Parathyroid adenoma (tissue), 2 donors: ENCODE data around the gene CNN2.

Source experiments
- H2AFZ ChIP-seq: fragments of 300-600 bp; sonication (generic); one replicate; pipeline ENCODE4 v1.7.0; 2017; ENCODE audit warnings: antibody characterized with exemption, mild to moderate bottlenecking
- H3K27ac ChIP-seq: fragments of 300-600 bp; sonication (generic); one replicate; pipeline ENCODE4 v1.7.0; 2017
- H3K27me3 ChIP-seq: fragments of 300-600 bp; sonication (generic); one replicate; pipeline ENCODE4 v1.7.0; 2017; ENCODE audit warnings: low read length; ENCODE audit not compliant: control insufficient read depth, insufficient read depth
- H3K36me3 ChIP-seq: fragments of 300-600 bp; sonication (generic); one replicate; pipeline ENCODE4 v1.7.0; 2017; ENCODE audit warnings: low read length; ENCODE audit not compliant: control insufficient read depth, insufficient read depth
- H3K4me1 ChIP-seq: fragments of 300-600 bp; sonication (generic); one replicate; pipeline ENCODE4 v1.7.0; 2017; ENCODE audit warnings: control low read depth
- H3K4me2 ChIP-seq: fragments of 300-600 bp; sonication (generic); one replicate; pipeline ENCODE4 v1.7.0; 2017; ENCODE audit warnings: low read length
- H3K4me3 ChIP-seq: fragments of 300-600 bp; sonication (generic); one replicate; pipeline ENCODE4 v1.7.0; 2017; ENCODE audit warnings: low read depth, low read length
- H3K79me2 ChIP-seq: fragments of 300-600 bp; sonication (generic); one replicate; pipeline ENCODE4 v1.7.0; 2017; ENCODE audit warnings: control low read depth
- H3K9ac ChIP-seq: fragments of 300-600 bp; sonication (generic); one replicate; pipeline ENCODE4 v1.7.0; 2017; ENCODE audit warnings: mild to moderate bottlenecking
- H3K9me3 ChIP-seq: fragments of 300-600 bp; sonication (generic); one replicate; pipeline ENCODE4 v1.7.0; 2017; ENCODE audit warnings: low read length; ENCODE audit not compliant: control insufficient read depth
- TF ChIP-seq, protein P1 (sequence below): fragments of 300-600 bp; sonication (generic); IDR thresholded peaks from one replicate; pipeline ENCODE4 v1.7.0; 2017; ENCODE audit warnings: antibody characterized with exemption, mild to moderate bottlenecking
- donor health status: primary hyperparathyroidism.

Gene CNN2

DNA sequence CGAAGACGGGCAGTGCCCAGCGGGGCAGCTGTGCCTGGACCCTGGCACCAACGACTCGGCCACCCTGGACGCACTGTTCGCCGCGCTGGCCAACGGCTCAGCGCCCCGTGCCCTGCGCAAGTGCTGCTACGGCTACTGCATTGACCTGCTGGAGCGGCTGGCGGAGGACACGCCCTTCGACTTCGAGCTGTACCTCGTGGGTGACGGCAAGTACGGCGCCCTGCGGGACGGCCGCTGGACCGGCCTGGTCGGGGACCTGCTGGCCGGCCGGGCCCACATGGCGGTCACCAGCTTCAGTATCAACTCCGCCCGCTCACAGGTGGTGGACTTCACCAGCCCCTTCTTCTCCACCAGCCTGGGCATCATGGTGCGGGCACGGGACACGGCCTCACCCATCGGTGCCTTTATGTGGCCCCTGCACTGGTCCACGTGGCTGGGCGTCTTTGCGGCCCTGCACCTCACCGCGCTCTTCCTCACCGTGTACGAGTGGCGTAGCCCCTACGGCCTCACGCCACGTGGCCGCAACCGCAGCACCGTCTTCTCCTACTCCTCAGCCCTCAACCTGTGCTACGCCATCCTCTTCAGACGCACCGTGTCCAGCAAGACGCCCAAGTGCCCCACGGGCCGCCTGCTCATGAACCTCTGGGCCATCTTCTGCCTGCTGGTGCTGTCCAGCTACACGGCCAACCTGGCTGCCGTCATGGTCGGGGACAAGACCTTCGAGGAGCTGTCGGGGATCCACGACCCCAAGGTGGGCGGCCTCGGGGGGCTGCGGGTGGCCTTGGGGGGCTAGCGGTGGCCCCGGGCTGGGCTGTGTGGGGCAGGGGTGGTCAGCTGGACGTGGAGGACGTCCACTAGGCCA is 21.4 kb upstream of the CNN2 start:
- H3K9ac ChIP-seq: no peak overlapping the region
- H3K4me1 ChIP-seq: no peaks in the 10 kb centered on the region
- no peaks in the 10 kb centered on the region for H3K27me3 ChIP-seq
- H3K27ac ChIP-seq: no peak overlapping the region
- H3K4me2 ChIP-seq: no peak overlapping the region
- H3K36me3 ChIP-seq: no peaks in the 10 kb centered on the region
- H2AFZ ChIP-seq: no peak overlapping the region
- no peaks in the 10 kb centered on the region for H3K9me3 ChIP-seq
- no peak overlapping the region for H3K4me3 ChIP-seq
- H3K79me2 ChIP-seq: no peaks in the 10 kb centered on the region
- TF ChIP-seq, protein P1, sequence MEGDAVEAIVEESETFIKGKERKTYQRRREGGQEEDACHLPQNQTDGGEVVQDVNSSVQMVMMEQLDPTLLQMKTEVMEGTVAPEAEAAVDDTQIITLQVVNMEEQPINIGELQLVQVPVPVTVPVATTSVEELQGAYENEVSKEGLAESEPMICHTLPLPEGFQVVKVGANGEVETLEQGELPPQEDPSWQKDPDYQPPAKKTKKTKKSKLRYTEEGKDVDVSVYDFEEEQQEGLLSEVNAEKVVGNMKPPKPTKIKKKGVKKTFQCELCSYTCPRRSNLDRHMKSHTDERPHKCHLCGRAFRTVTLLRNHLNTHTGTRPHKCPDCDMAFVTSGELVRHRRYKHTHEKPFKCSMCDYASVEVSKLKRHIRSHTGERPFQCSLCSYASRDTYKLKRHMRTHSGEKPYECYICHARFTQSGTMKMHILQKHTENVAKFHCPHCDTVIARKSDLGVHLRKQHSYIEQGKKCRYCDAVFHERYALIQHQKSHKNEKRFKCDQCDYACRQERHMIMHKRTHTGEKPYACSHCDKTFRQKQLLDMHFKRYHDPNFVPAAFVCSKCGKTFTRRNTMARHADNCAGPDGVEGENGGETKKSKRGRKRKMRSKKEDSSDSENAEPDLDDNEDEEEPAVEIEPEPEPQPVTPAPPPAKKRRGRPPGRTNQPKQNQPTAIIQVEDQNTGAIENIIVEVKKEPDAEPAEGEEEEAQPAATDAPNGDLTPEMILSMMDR: no peak

DNA sequence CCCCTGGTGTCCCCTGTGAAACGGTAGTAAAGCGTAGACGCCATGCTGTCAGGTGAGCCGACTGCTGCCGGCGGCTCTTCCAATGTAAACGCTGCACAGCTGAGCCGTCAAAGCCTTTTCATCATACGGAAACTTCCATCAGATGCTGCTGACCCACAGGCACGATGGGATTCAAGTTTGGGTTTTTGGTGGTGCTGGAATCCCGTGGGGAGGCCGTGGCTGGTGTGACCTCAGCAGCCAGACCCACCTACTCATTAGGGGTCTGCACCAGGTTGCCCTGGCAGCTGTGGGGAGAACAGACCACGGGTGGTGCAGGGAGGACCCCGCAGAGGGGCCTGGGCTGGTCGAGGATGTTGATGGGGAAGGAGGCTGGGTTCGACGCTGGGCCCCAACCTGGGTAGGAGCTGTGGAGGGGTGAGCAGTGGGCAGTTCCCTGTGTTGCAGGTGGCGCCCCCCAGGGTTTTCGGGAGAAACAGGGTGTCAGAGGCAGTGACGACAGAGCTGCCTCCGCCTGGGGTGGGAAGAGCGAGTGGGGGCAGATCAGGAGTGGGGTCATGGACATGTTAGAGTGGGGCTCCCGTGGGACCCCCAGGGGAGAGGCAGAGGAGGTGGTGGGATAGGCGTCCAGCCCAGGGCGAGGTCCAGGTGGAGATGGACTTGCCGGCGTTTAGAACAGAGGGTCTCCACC is 19.6 kb upstream of the CNN2 start:
- Histone ChIP-seq H3K9me3 (no peaks in the 10 kb centered on the region), H3K36me3 (no peaks in the 10 kb centered on the region), H2AFZ (no peak overlapping the region), H3K79me2 (no peaks in the 10 kb centered on the region), H3K9ac (no peak overlapping the region), H3K27ac (no peak overlapping the region), H3K27me3 (no peaks in the 10 kb centered on the region), H3K4me2 (no peak overlapping the region), H3K4me3 (no peak overlapping the region), H3K4me1 (no peaks in the 10 kb centered on the region)
- TF ChIP-seq, protein P1: no peak

DNA sequence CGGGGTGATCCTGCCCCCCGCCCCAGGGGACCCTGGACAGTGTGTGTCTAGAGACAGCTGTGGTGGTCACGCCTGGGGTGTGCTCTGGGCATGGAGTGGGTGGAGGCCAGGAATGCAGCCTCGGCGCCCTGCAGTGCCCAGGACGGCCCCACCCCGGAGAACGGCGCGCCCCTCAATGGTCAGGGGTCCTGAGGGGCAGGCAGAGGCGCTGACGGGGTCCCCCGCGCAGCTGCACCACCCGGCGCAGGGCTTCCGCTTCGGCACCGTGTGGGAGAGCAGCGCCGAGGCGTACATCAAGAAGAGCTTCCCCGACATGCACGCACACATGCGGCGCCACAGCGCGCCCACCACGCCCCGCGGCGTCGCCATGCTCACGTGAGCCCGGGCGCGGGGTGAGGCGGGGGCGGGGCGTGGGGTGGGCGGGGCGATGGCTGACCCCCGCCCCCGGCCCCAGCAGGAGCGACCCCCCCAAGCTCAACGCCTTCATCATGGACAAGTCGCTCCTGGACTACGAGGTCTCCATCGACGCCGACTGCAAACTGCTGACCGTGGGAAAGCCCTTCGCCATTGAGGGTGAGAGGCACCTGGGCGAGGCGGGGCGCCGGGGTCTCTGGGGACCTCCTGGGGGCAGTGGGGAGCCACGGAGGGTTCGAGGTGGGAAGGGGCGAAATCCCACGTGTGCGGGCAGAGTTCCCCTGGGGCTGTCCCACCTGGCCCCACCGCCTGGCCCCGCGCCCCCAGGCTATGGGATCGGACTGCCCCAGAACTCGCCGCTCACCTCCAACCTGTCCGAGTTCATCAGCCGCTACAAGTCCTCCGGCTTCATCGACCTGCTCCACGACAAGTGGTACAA is 18.8 kb upstream of the CNN2 start:
- Histone ChIP-seq H2AFZ (no peak overlapping the region), H3K27me3 (no peaks in the 10 kb centered on the region), H3K9ac (no peak overlapping the region), H3K4me1 (no peaks in the 10 kb centered on the region), H3K4me2 (no peak overlapping the region), H3K9me3 (no peaks in the 10 kb centered on the region), H3K27ac (no peak overlapping the region), H3K36me3 (no peaks in the 10 kb centered on the region), H3K4me3 (no peak overlapping the region), H3K79me2 (no peaks in the 10 kb centered on the region)
- TF ChIP-seq, protein P1: no peak

DNA sequence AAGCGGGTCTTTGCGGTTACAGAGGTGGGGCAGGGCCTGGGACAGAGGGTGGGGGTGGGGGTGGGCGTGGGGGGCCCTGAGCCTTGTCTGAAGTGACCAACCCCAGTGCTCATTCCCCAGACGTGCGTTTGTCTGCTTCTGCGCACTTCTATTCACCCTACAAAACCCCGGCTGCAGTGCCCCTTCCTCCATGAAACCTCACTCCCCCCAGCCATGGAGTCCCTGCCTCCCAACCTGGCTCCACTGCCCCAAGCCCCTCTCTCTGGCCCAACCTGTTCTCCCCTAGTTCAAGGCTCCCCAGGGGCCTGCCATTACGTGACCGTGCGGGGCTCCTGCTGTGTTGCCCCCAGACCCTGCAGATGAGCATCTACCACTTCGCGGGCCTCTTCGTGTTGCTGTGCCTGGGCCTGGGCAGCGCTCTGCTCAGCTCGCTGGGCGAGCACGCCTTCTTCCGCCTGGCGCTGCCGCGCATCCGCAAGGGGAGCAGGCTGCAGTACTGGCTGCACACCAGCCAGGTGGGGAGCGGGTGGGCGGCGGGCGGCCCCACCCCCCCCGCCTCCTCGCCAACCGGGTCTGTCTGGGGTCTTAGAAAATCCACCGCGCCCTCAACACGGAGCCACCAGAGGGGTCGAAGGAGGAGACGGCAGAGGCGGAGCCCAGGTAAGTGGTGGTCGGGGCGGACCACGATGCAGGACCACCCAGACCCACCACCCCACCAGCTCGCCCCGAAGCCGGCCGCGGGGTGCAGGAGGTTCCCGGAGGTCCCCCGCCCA is 18.0 kb upstream of the CNN2 start:
- no peak overlapping the region for H3K4me2 ChIP-seq
- TF ChIP-seq, protein P1: no peak
- H3K4me3 ChIP-seq: no peak overlapping the region
- H3K27ac ChIP-seq: no peak overlapping the region
- no peak overlapping the region for H3K9ac ChIP-seq
- H3K36me3 ChIP-seq: no peaks in the 10 kb centered on the region
- no peaks in the 10 kb centered on the region for H3K79me2 ChIP-seq
- H3K4me1 ChIP-seq: no peaks in the 10 kb centered on the region
- no peaks in the 10 kb centered on the region for H3K27me3 ChIP-seq
- H2AFZ ChIP-seq: no peak overlapping the region
- no peaks in the 10 kb centered on the region for H3K9me3 ChIP-seq
